ENCODE data around the gene OGFOD3. TPM values are rescaled to one million over a fixed set of nuclear protein-coding genes. Genes with fewer than 3 reads are reported as not detected.
"Not testable (repeated sequence)": the region's sequence is repeated elsewhere in the genome, so short reads cannot be mapped to it uniquely, and the experiment has no call there.

The OGFOD3 gene
- total and polyA plus RNA-seq, 7 experiments from 2014 or later = 21.9 to 42.1 (median 32.3) TPM

GRCh38 chr17:82461827-82462524 lies 43.6 kb upstream of the OGFOD3 start:
- no peak overlapping the region for H3K4me3 ChIP-seq (ENCODE audit: low read length)
- no peaks in the 10 kb centered on the region for H3K9me3 ChIP-seq (ENCODE audit: control insufficient read depth in 2 of 3, low read length in 3 of 3)
- no peak overlapping the region for H3K27ac ChIP-seq (ENCODE audit: low read depth, low read length)
- ChIA-PET CTCF (no interaction called here), POLR2A (interaction anchor here (0.6 to 2.5 kb wide), 4 partner anchors 12 to 345 kb away, joined by 3 to 7 read pairs (median 5); no protein-coding TSS in a partner anchor)
- H3K4me3 Mint-ChIP-seq = peak overlapping the region in 2 of 10 donors; percentile 27 to 76
- peaks cover 18 to 20% of the 10 kb centered on the region in 2 donors for H3K4me1 ChIP-seq (ENCODE audit: control insufficient read depth in 2 of 2, insufficient read depth in 2 of 2, low read length in 2 of 2)
- peaks cover 11 to 58% (median 15%) of the 10 kb centered on the region in 3 experiments for H3K36me3 ChIP-seq (ENCODE audit: control insufficient read depth in 2 of 3, insufficient read depth in 3 of 3, low read length in 3 of 3)
- no peaks in the 10 kb centered on the region for H3K27me3 ChIP-seq (ENCODE audit: control insufficient read depth in 2 of 2, insufficient read depth in 2 of 2, low read length in 2 of 2)
- DNase-seq (no peak), ATAC-seq (no peak)
- peak overlapping the region in 4 of 9 donors; percentile 26 to 77 (median 58) for H3K27ac Mint-ChIP-seq
- peaks cover 4 to 49% (median 14%) of the 10 kb centered on the region in 5 donors for H3K36me3 Mint-ChIP-seq
- no peaks in the 10 kb centered on the region for H3K27me3 Mint-ChIP-seq
- H3K9me3 Mint-ChIP-seq = peaks cover 0 to 2% (median 0%) of the 10 kb centered on the region in 11 donors
- H3K4me1 Mint-ChIP-seq = peaks cover 25 to 73% (median 35%) of the 10 kb centered on the region in 7 donors
- intact Hi-C loops (cut with micrococcal nuclease) = no loop called here

- H3K27me3 Mint-ChIP-seq; H3K27ac ChIP-seq (ENCODE audit: low read depth, low read length); H3K4me3 ChIP-seq (ENCODE audit: low read length); ATAC-seq; CTCF ChIA-PET; H3K27me3 ChIP-seq (ENCODE audit: control insufficient read depth in 2 of 2, insufficient read depth in 2 of 2, low read length in 2 of 2); H3K9me3 Mint-ChIP-seq; H3K9me3 ChIP-seq (ENCODE audit: control insufficient read depth in 2 of 3, low read length in 3 of 3); DNase-seq: not testable (repeated sequence)
- intact Hi-C loops (cut with micrococcal nuclease) = loop anchor here (2.0 to 10.0 kb wide), 5 partner anchors 91 to 592 kb away; partner anchors contain the start of genes DCXR (in 1 of the 2), PCYT2 (in 1 of the 2), RAC3 (in 1 of the 2) and TBCD (in 1 of the 2)
- peak overlapping the region in 7 of 10 donors; percentile 8 to 94 (median 38) for H3K4me3 Mint-ChIP-seq
- peaks cover 3 to 43% (median 14%) of the 10 kb centered on the region in 5 donors for H3K36me3 Mint-ChIP-seq
- peak overlapping the region in 1 of 9 donors; percentile 96 for H3K27ac Mint-ChIP-seq
- Histone ChIP-seq H3K4me1 (ENCODE audit: control insufficient read depth in 2 of 2, insufficient read depth in 2 of 2, low read length in 2 of 2) (peaks cover 20% of the 10 kb centered on the region in 2 donors), H3K36me3 (ENCODE audit: control insufficient read depth in 2 of 3, insufficient read depth in 3 of 3, low read length in 3 of 3) (peaks cover 11 to 37% (median 15%) of the 10 kb centered on the region in 3 experiments)
- peaks cover 27 to 63% (median 33%) of the 10 kb centered on the region in 7 donors for H3K4me1 Mint-ChIP-seq
- POLR2A ChIA-PET = interaction anchor here (0.6 to 3.7 kb wide), 4 partner anchors 9 to 37 kb away, joined by 3 to 38 read pairs (median 5); partner anchors contain the start of gene CYBC1
Observed at GRCh38 chr17:82459936-82460335, 41.5 kb upstream of the OGFOD3 start.

- peaks cover 20% of the 10 kb centered on the region in 2 donors for H3K4me1 ChIP-seq (ENCODE audit: control insufficient read depth in 2 of 2, insufficient read depth in 2 of 2, low read length in 2 of 2)
- ChIA-PET POLR2A (interaction anchor here (1.0 to 3.7 kb wide), 5 partner anchors 11 to 907 kb away, joined by 3 to 38 read pairs (median 5); partner anchors contain the start of genes FAAP100, HEXD and OGFOD3), CTCF (no interaction called here)
- peak overlapping the region in 8 of 9 donors; percentile 32 to 99 (median 87) for H3K27ac Mint-ChIP-seq
- ATAC-seq (no peak), DNase-seq (peak in 1 of 9 donors; percentile 20)
- peak overlapping the region; percentile 75 for H3K4me3 ChIP-seq (ENCODE audit: low read length)
- H3K4me1 Mint-ChIP-seq = peaks cover 23 to 55% (median 30%) of the 10 kb centered on the region in 7 donors
- intact Hi-C loops (cut with micrococcal nuclease) = loop anchor here (1.0 to 10.0 kb wide), 15 partner anchors 9 to 599 kb away; partner anchors contain the start of genes CYBC1 (in 2 of the 2), FOXK2 (in 2 of the 2), HEXD (in 2 of the 2) and OGFOD3 (in 2 of the 2)
- H3K36me3 ChIP-seq (ENCODE audit: control insufficient read depth in 2 of 3, insufficient read depth in 3 of 3, low read length in 3 of 3) = peaks cover 7 to 27% (median 15%) of the 10 kb centered on the region in 3 experiments
- peaks cover 0 to 36% (median 11%) of the 10 kb centered on the region in 5 donors for H3K36me3 Mint-ChIP-seq
- H3K27me3 ChIP-seq (ENCODE audit: control insufficient read depth in 2 of 2, insufficient read depth in 2 of 2, low read length in 2 of 2) = no peaks in the 10 kb centered on the region
- peak overlapping the region; percentile 85 to 94 (median 88) for H3K4me3 Mint-ChIP-seq
- peaks cover 0 to 2% (median 0%) of the 10 kb centered on the region in 11 donors for H3K9me3 Mint-ChIP-seq
- H3K27me3 Mint-ChIP-seq = no peaks in the 10 kb centered on the region
- no peaks in the 10 kb centered on the region for H3K9me3 ChIP-seq (ENCODE audit: control insufficient read depth in 2 of 3, low read length in 3 of 3)
- peak overlapping the region; percentile 97 for H3K27ac ChIP-seq (ENCODE audit: low read depth, low read length)
Observed at GRCh38 chr17:82458885-82459424, 40.6 kb upstream of the OGFOD3 start.

GRCh38 chr17:82458179-82458884 lies 39.9 kb upstream of the OGFOD3 start, which contains the start of gene NARF:
Gene NARF, plus strand, starts transcription at chr17:82458741. Its CDS starts 63 bp downstream, at chr17:82458804.
- ChIA-PET CTCF (no interaction called here), POLR2A (interaction anchor here (0.5 to 3.7 kb wide), 16 partner anchors 10 to 906 kb away, joined by 3 to 38 read pairs (median 4); partner anchors contain the start of genes FAAP100, FOXK2, HEXD and OGFOD3)
- intact Hi-C loops (cut with micrococcal nuclease) = loop anchor here (1.0 to 10.0 kb wide), 15 partner anchors 8 to 598 kb away; partner anchors contain the start of genes CYBC1 (in 2 of the 2), FOXK2 (in 2 of the 2), HEXD (in 2 of the 2) and OGFOD3 (in 2 of the 2)
- DNase-seq (peak; percentile 89 to 97 (median 97)), ATAC-seq (peak; percentile 98)
- Histone ChIP-seq H3K9me3 (ENCODE audit: control insufficient read depth in 2 of 3, low read length in 3 of 3) (no peaks in the 10 kb centered on the region), H3K36me3 (ENCODE audit: control insufficient read depth in 2 of 3, insufficient read depth in 3 of 3, low read length in 3 of 3) (peaks cover 7 to 21% (median 15%) of the 10 kb centered on the region in 3 experiments), H3K27me3 (ENCODE audit: control insufficient read depth in 2 of 2, insufficient read depth in 2 of 2, low read length in 2 of 2) (no peaks in the 10 kb centered on the region), H3K4me1 (ENCODE audit: control insufficient read depth in 2 of 2, insufficient read depth in 2 of 2, low read length in 2 of 2) (peaks cover 20% of the 10 kb centered on the region in 2 donors), H3K4me3 (ENCODE audit: low read length) (peak within 1 kb of the TSS; percentile 75), H3K27ac (ENCODE audit: low read depth, low read length) (peak within 1 kb of the TSS; percentile 97)
- peaks cover 0 to 31% (median 11%) of the 10 kb centered on the region in 5 donors for H3K36me3 Mint-ChIP-seq
- peaks cover 22 to 48% (median 30%) of the 10 kb centered on the region in 7 donors for H3K4me1 Mint-ChIP-seq
- peak within 1 kb of the TSS; percentile 96 to 99 (median 98) for H3K27ac Mint-ChIP-seq
- H3K4me3 Mint-ChIP-seq = peak within 1 kb of the TSS; percentile 85 to 94 (median 88)
- H3K9me3 Mint-ChIP-seq = peaks cover 0 to 2% (median 0%) of the 10 kb centered on the region in 11 donors
- no peaks in the 10 kb centered on the region for H3K27me3 Mint-ChIP-seq

GRCh38 chr17:82457929-82458178 lies 39.5 kb upstream of the OGFOD3 start:
- POLR2A ChIA-PET = interaction anchor here (0.5 to 3.7 kb wide), 16 partner anchors 10 to 906 kb away, joined by 3 to 38 read pairs (median 4); partner anchors contain the start of genes FAAP100, FOXK2, HEXD and OGFOD3
- intact Hi-C loops (cut with micrococcal nuclease) = loop anchor here (1.0 to 10.0 kb wide), 15 partner anchors 8 to 598 kb away; partner anchors contain the start of genes CYBC1 (in 2 of the 2), FOXK2 (in 2 of the 2), HEXD (in 2 of the 2) and OGFOD3 (in 2 of the 2)
- peaks cover 0 to 2% (median 0%) of the 10 kb centered on the region in 11 donors for H3K9me3 Mint-ChIP-seq
- Histone ChIP-seq H3K36me3 (ENCODE audit: control insufficient read depth in 2 of 3, insufficient read depth in 3 of 3, low read length in 3 of 3) (peaks cover 7 to 16% (median 15%) of the 10 kb centered on the region in 3 experiments), H3K27ac (ENCODE audit: low read depth, low read length) (peak overlapping the region; percentile 97), H3K9me3 (ENCODE audit: control insufficient read depth in 2 of 3, low read length in 3 of 3) (no peaks in the 10 kb centered on the region), H3K4me3 (ENCODE audit: low read length) (peak overlapping the region; percentile 75), H3K27me3 (ENCODE audit: control insufficient read depth in 2 of 2, insufficient read depth in 2 of 2, low read length in 2 of 2) (no peaks in the 10 kb centered on the region), H3K4me1 (ENCODE audit: control insufficient read depth in 2 of 2, insufficient read depth in 2 of 2, low read length in 2 of 2) (peaks cover 20% of the 10 kb centered on the region in 2 donors)
- H3K27me3 Mint-ChIP-seq = no peaks in the 10 kb centered on the region
- DNase-seq = no peak
- peaks cover 0 to 28% (median 11%) of the 10 kb centered on the region in 5 donors for H3K36me3 Mint-ChIP-seq
- peak overlapping the region; percentile 96 to 99 (median 98) for H3K27ac Mint-ChIP-seq
- no peak for ATAC-seq
- CTCF ChIA-PET = no interaction called here
- H3K4me1 Mint-ChIP-seq = peaks cover 22 to 44% (median 30%) of the 10 kb centered on the region in 7 donors
- peak overlapping the region; percentile 82 to 94 (median 88) for H3K4me3 Mint-ChIP-seq

Measured in naive thymus-derived CD4-positive, alpha-beta T cell (primary cell).